Stimulated activated CD8-positive, alpha-beta memory T cell treated with anti-CD3 and anti-CD28 coated beads, Interleukin-12 subunit alpha, Interleukin-12 subunit beta, amount 100 ng/mL, for 4 hours (primary cell): ENCODE data around the gene ZSWIM7.

ENCODE experiments used
- DNase-seq: peaks from one replicate; pipeline ENCODE4 v3.0.0-alpha.2; 2020; ENCODE audit warnings: low read depth

Gene ZSWIM7

GRCh38 chr17:15931394-15931793, 68.1 kb downstream of the ZSWIM7 start:
- no peak for DNase-seq

DNA sequence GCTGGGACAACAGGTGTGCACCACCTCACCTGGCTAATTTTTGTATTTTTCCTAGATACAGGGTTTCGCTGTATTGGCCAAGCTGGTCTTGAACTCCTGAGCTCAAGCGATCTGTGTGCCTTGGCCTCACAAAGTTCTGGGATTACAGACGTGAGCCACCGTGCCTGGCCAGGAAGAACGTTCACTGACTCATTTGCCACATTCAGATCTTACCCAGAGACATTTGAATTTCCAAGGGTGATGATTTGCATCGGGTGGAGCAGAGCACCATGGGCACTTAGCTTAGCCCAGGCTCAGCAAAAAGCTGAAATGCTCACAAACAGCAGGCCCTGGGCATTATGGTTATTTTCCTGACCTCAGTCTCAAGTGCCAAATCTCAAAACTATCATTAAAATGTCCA, 69.1 kb downstream of the ZSWIM7 start:
- no peak for DNase-seq

- DNase-seq, result no peak
Observed at GRCh38 chr17:15929941-15930340, 69.6 kb downstream of the ZSWIM7 start.

DNA sequence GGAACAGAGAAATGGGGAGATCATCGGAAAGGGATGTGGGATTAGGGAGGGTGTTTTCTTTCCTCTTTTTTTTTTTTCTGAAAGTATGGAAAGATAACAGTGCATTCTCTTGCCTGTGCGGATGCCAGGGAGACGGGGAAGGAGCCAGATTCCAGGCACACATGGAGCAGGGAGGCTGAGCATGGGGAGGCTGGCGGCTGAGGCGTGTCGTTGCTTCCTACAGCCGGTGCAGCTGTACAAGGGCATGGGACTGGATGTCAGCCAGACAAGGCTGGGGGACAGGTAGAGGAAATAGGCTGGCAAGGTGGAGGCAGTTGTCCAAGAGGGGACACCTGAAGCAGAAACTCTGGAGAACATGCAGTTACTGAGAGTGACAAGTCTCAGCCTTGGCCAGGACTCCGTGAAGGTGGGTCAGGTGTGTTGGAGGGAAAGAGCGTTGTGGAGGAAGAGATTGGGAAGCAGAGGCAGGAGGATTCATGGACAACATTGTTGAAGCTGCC, 71.2 kb downstream of the ZSWIM7 start:
- DNase-seq, result no peak
